Panc1 (cell line): ENCODE results near the gene MDGA2. TPM values are rescaled to one million over a fixed set of nuclear protein-coding genes. Genes with fewer than 3 reads are reported as not detected.

Experiments used
- ATAC-seq: fragments of 200-7000 bp; cut with Tn5 transposase; 2 replicates; pipeline ENCODE4 v1.9.1; 2020; ENCODE audit warnings: mild to moderate bottlenecking, moderate library complexity
- BruUV-seq: library from RNA; stranded (reverse); fragments of 400-500 nt; replicated peaks from 2 replicates; lab custom pipeline; 2021; lab: Mats Ljungman, UMichigan
- CTCF ChIA-PET: fragments of 300-600 bp; sonication (Branson Sonifier 250); formaldehyde crosslinking; loops from one replicate; lab custom pipeline; 2022; ENCODE audit warnings: antibody characterized with exemption; lab: Charles Lee
- POLR2A ChIA-PET: fragments of 300-600 bp; sonication (Branson Sonifier 250); formaldehyde crosslinking; loops from one replicate; lab custom pipeline; 2022; ENCODE audit warnings: antibody characterized with exemption; lab: Charles Lee
- DNase-seq: peaks from one replicate; pipeline ENCODE4 v3.0.0-alpha.2; 2010; ENCODE audit warnings: low read depth, low spot score
- H3K27ac ChIP-seq: 2 replicates; pipeline ENCODE4 v1.5.1; 2011; ENCODE audit warnings: mild to moderate bottlenecking, low read length, inconsistent platforms
- H3K27me3 ChIP-seq: fragments of 200-500 bp; sonication (Bioruptor generic); 2 replicates; pipeline ENCODE4 v1.6.0; 2014; ENCODE audit warnings: low read length, inconsistent platforms; ENCODE audit not compliant: control insufficient read depth, insufficient read depth
- H3K36me3 ChIP-seq: fragments of 200-500 bp; sonication (Bioruptor generic); 2 replicates; pipeline ENCODE4 v1.5.1; 2014; ENCODE audit warnings: inconsistent platforms, mild to moderate bottlenecking, low read length, moderate library complexity; ENCODE audit not compliant: control insufficient read depth, insufficient read depth
- H3K4me1 ChIP-seq: 2 replicates; pipeline ENCODE4 v1.5.1; 2011; ENCODE audit warnings: inconsistent platforms, mild to moderate bottlenecking, low read length, moderate library complexity; ENCODE audit not compliant: control insufficient read depth, insufficient read depth
- H3K4me3 ChIP-seq, 2 experiments: 2 replicates each; pipeline ENCODE4 v1.5.1; 2011 to 2012; ENCODE audit warnings: low read depth in 2 of 2, low read length in 2 of 2, mild to moderate bottlenecking in 2 of 2, inconsistent platforms in 1 of 2, moderate library complexity in 1 of 2
- H3K9me3 ChIP-seq: fragments of 200-500 bp; sonication (Bioruptor generic); 2 replicates; pipeline ENCODE4 v1.5.1; 2014; ENCODE audit warnings: low read depth, mild to moderate bottlenecking, inconsistent platforms, low read length, moderate library complexity; ENCODE audit not compliant: control insufficient read depth, insufficient read depth
- CTCF ChIP-seq: fragments of 450-650 bp; IDR thresholded peaks from 2 replicates; pipeline ENCODE4 v1.5.1; 2017; ENCODE audit warnings: mild to moderate bottlenecking
- POLR2AphosphoS5 ChIP-seq: IDR thresholded peaks from 2 replicates; pipeline ENCODE4 v1.6.1; 2012; ENCODE audit warnings: mild to moderate bottlenecking, low read depth, low read length, moderate library complexity
- REST ChIP-seq, 2 experiments: IDR thresholded peaks; 2 replicates each; pipeline ENCODE4 v1.6.1; 2011 to 2012; ENCODE audit warnings: low read depth in 2 of 2, control low read depth in 1 of 2, low read length in 1 of 2, mild to moderate bottlenecking in 1 of 2, moderate library complexity in 1 of 2; ENCODE audit not compliant: insufficient read depth in 1 of 2
- SIN3A ChIP-seq: IDR thresholded peaks from 2 replicates; pipeline ENCODE4 v1.6.1; 2012; ENCODE audit warnings: low read depth, mild to moderate bottlenecking, low read length, moderate library complexity, borderline replicate concordance; ENCODE audit not compliant: insufficient read depth
- TCF7L2 ChIP-seq: IDR thresholded peaks from 2 replicates; pipeline ENCODE4 v1.6.1; 2011; ENCODE audit warnings: mild to moderate bottlenecking, low read depth, low read length, inconsistent platforms
- in situ Hi-C: cut with HindIII; loops from 2 replicates; pipeline ENCODE4 v1.10.0; 2016; ENCODE audit warnings: low sequenced_read_pairs, low pct_unique_long_range_greater_than_20kb
- intact Hi-C: fragments of 100-400 bp; cut with micrococcal nuclease; formaldehyde crosslinking; loops from one replicate; pipeline ENCODE4 v1.10.0; 2022; ENCODE audit not compliant: unreplicated experiment
- total RNA-seq: library from RNA; stranded (reverse); gene quantifications from one replicate; pipeline ENCODE4 v1.2.1, GENCODE V29; 2021; ENCODE audit not compliant: unreplicated experiment

The MDGA2 gene
- total RNA-seq, 1 experiment from 2014 or later, result not detected

GRCh38 chr14:47590767-47591495, 84.5 kb downstream of the MDGA2 start:
- no peaks in the 10 kb centered on the region for H3K27me3 ChIP-seq
- no peaks in the 10 kb centered on the region for H3K9me3 ChIP-seq
- DNase-seq, result no peak
- no peak overlapping the region for H3K4me3 ChIP-seq
- POLR2A ChIA-PET, result no interaction called here
- in situ Hi-C loops, result no loop called here
- no peaks in the 10 kb centered on the region for H3K4me1 ChIP-seq
- no peaks in the 10 kb centered on the region for H3K36me3 ChIP-seq
- no peak for TF ChIP-seq TCF7L2
- TF ChIP-seq REST (IDR thresholded peaks at IDR 0.05; ENCODE audit: insufficient read depth in 1 of 2, low read depth in 2 of 2, low read length in 1 of 2), result no peak
- TF ChIP-seq CTCF, result no peak
- TF ChIP-seq SIN3A, result no peak
- TF ChIP-seq POLR2AphosphoS5, result no peak
- H3K27ac ChIP-seq, result no peak overlapping the region
- no TSS peak for BruUV-seq
- intact Hi-C loops, result no loop called here
- CTCF ChIA-PET, result no interaction called here
- ATAC-seq, result no peak

- H3K4me1 ChIP-seq, result no peaks in the 10 kb centered on the region
- no TSS peak for BruUV-seq
- no peaks in the 10 kb centered on the region for H3K9me3 ChIP-seq
- DNase-seq (no peak), ATAC-seq (no peak)
- H3K27ac ChIP-seq, result no peak overlapping the region
- no peaks in the 10 kb centered on the region for H3K36me3 ChIP-seq
- intact Hi-C loops, result no loop called here
- no peak overlapping the region for H3K4me3 ChIP-seq
- H3K27me3 ChIP-seq, result no peaks in the 10 kb centered on the region
- ChIA-PET POLR2A (no interaction called here), CTCF (no interaction called here)
- in situ Hi-C loops, result no loop called here
- TF ChIP-seq TCF7L2 (no peak), POLR2AphosphoS5 (no peak), SIN3A (no peak), REST (IDR thresholded peaks at IDR 0.05; ENCODE audit: insufficient read depth in 1 of 2, low read depth in 2 of 2, low read length in 1 of 2) (no peak), CTCF (no peak)
These were observed 90.0 kb downstream of the MDGA2 start for GRCh38 chr14:47585447-47585846.
